HG02798 (cell line): ENCODE results near the gene PKN1.

Experiments used
- ATAC-seq: cut with Tn5 transposase; IDR thresholded peaks from one replicate; pipeline ENCODE4 v1.9.1; 2021; ENCODE audit warnings: mild to moderate bottlenecking; ENCODE audit not compliant: unreplicated experiment, poor library complexity

The PKN1 gene

GRCh38 chr19:14405758-14406644 is 27.1 kb upstream of the PKN1 start:
- ATAC-seq: peak; percentile 63

- ATAC-seq: no peak
Measured at GRCh38 chr19:14406645-14407401, 26.3 kb upstream of the PKN1 start.

GRCh38 chr19:14407605-14408484 is 25.3 kb upstream of the PKN1 start:
- ATAC-seq: no peak

- no peak for ATAC-seq
Measured at GRCh38 chr19:14408491-14409145, 24.5 kb upstream of the PKN1 start.

GRCh38 chr19:14409146-14410023 is 23.7 kb upstream of the PKN1 start:
- no peak for ATAC-seq

- ATAC-seq: no peak
Measured at GRCh38 chr19:14410091-14411051, 22.7 kb upstream of the PKN1 start.

- no peak for ATAC-seq
Measured at GRCh38 chr19:14411161-14411937, 21.8 kb upstream of the PKN1 start.

- no peak for ATAC-seq
Measured at GRCh38 chr19:14411938-14412245, 21.2 kb upstream of the PKN1 start.

GRCh38 chr19:14412324-14412995 is 20.6 kb upstream of the PKN1 start:
- ATAC-seq: no peak

- ATAC-seq: no peak
Measured at GRCh38 chr19:14412996-14413692, 20.0 kb upstream of the PKN1 start.

- no peak for ATAC-seq
Measured at GRCh38 chr19:14413693-14414181, 19.4 kb upstream of the PKN1 start.

- no peak for ATAC-seq
Measured at GRCh38 chr19:14414926-14415690, 18.0 kb upstream of the PKN1 start.

- ATAC-seq: no peak
Measured at GRCh38 chr19:14416817-14417231, 16.3 kb upstream of the PKN1 start.

- ATAC-seq: peak; percentile 57
Measured at GRCh38 chr19:14418856-14419105, 14.3 kb upstream of the PKN1 start.

- peak; percentile 95 for ATAC-seq
Measured at GRCh38 chr19:14419106-14419813, 13.8 kb upstream of the PKN1 start, which contains the start of gene DDX39A. Gene DDX39A (minus strand): TSS chr19:14419341. CDS start chr19:14413220, 6,121 bp downstream.
